Measurements from ENCODE around the gene CAPN9.

- TF ChIP-seq CTCF (IDR thresholded peaks at IDR 0.05; ENCODE audit: extremely low read depth in 1 of 2, insufficient read depth in 1 of 2, low read depth in 1 of 2, low read length in 2 of 2), result no peak
- TF ChIP-seq POLR2AphosphoS5 (IDR thresholded peaks at IDR 0.05; ENCODE audit: insufficient read depth, low read depth, low read length), result no peak
- no peak for TF ChIP-seq POLR2A (IDR thresholded peaks at IDR 0.05; ENCODE audit: low read depth, low read length)
These were observed 45.7 kb downstream of the CAPN9 start for GRCh38 chr1:230792691-230793462.
